ENCODE measurements around the gene TPK1. TPM values are rescaled to one million over a fixed set of nuclear protein-coding genes. Genes with fewer than 3 reads are reported as not detected.
"Not testable (repeated sequence)": the region's sequence is repeated elsewhere in the genome, so short reads cannot be mapped to it uniquely, and the experiment has no call there.

Gene TPK1
- total RNA-seq, 4 donors from 2014 or later, result 0.59 to 178 (median 8.8) TPM

GRCh38 chr7:144588559-144589051, 247.2 kb downstream of the TPK1 start:
- no peaks in the 10 kb centered on the region for H3K27me3 ChIP-seq
- H3K27ac ChIP-seq, result no peak overlapping the region
- TF ChIP-seq CTCF (IDR thresholded peaks at IDR 0.05) (no peak), POLR2A (IDR thresholded peaks at IDR 0.05) (no peak)
- no peaks in the 10 kb centered on the region for H3K9me3 ChIP-seq
- intact Hi-C loops (cut with DNase I; ENCODE audit: low total_unique reads), result no loop called here
- H3K36me3 ChIP-seq, result no peaks in the 10 kb centered on the region
- DNase-seq, result no peak
- no peak overlapping the region for H3K4me3 ChIP-seq
- no peaks in the 10 kb centered on the region for H3K4me1 ChIP-seq

GRCh38 chr7:144587701-144588100, 248.2 kb downstream of the TPK1 start:
- no peak for DNase-seq
- Histone ChIP-seq H3K36me3 (no peaks in the 10 kb centered on the region), H3K4me1 (no peaks in the 10 kb centered on the region), H3K4me3 (no peak overlapping the region), H3K27ac (no peak overlapping the region), H3K27me3 (no peaks in the 10 kb centered on the region), H3K9me3 (no peaks in the 10 kb centered on the region)
- intact Hi-C loops (cut with DNase I; ENCODE audit: low total_unique reads), result no loop called here
- no peak for TF ChIP-seq POLR2A (IDR thresholded peaks at IDR 0.05)
- TF ChIP-seq CTCF (IDR thresholded peaks at IDR 0.05), result no peak

GRCh38 chr7:144584726-144585125, 251.1 kb downstream of the TPK1 start:
- Histone ChIP-seq H3K4me3 (no peak overlapping the region), H3K27ac (no peak overlapping the region), H3K27me3 (no peaks in the 10 kb centered on the region), H3K4me1 (no peaks in the 10 kb centered on the region), H3K9me3 (no peaks in the 10 kb centered on the region), H3K36me3 (no peaks in the 10 kb centered on the region)
- intact Hi-C loops (cut with DNase I; ENCODE audit: low total_unique reads), result no loop called here
- DNase-seq, result no peak
- TF ChIP-seq POLR2A (IDR thresholded peaks at IDR 0.05) (no peak), CTCF (IDR thresholded peaks at IDR 0.05) (no peak)

- no peak for DNase-seq
- Histone ChIP-seq H3K27ac (no peak overlapping the region), H3K4me3 (no peak overlapping the region), H3K27me3 (no peaks in the 10 kb centered on the region), H3K4me1 (no peaks in the 10 kb centered on the region), H3K36me3 (no peaks in the 10 kb centered on the region), H3K9me3 (no peaks in the 10 kb centered on the region)
- intact Hi-C loops (cut with DNase I; ENCODE audit: low total_unique reads), result no loop called here
- TF ChIP-seq POLR2A (IDR thresholded peaks at IDR 0.05) (no peak), CTCF (IDR thresholded peaks at IDR 0.05) (no peak)
Measured at GRCh38 chr7:144579687-144580086, 256.2 kb downstream of the TPK1 start.

- H3K27me3 ChIP-seq, result no peaks in the 10 kb centered on the region
- TF ChIP-seq CTCF (IDR thresholded peaks at IDR 0.05) (no peak), POLR2A (IDR thresholded peaks at IDR 0.05) (no peak)
- no peaks in the 10 kb centered on the region for H3K36me3 ChIP-seq
- H3K27ac ChIP-seq, result no peak overlapping the region
- H3K4me3 ChIP-seq, result no peak overlapping the region
- no peak for DNase-seq
- no peaks in the 10 kb centered on the region for H3K4me1 ChIP-seq
- H3K9me3 ChIP-seq, result no peaks in the 10 kb centered on the region
- intact Hi-C loops (cut with DNase I; ENCODE audit: low total_unique reads), result no loop called here
Measured at GRCh38 chr7:144575456-144575855, 260.4 kb downstream of the TPK1 start.

- intact Hi-C loops (cut with DNase I; ENCODE audit: low total_unique reads); H3K4me1 ChIP-seq; DNase-seq; H3K9me3 ChIP-seq; H3K27ac ChIP-seq; H3K4me3 ChIP-seq; H3K36me3 ChIP-seq; H3K27me3 ChIP-seq: not testable (repeated sequence)
Measured at GRCh38 chr7:144574753-144575152, 261.1 kb downstream of the TPK1 start.

Measured in uterus (tissue), 4 donors.